Panc1 (cell line): ENCODE data around the gene SUSD2. TPM values are rescaled to one million over a fixed set of nuclear protein-coding genes. Genes with fewer than 3 reads are reported as not detected.

Experiments
- ATAC-seq: fragments of 200-7000 bp; cut with Tn5 transposase; 2 replicates; pipeline ENCODE4 v1.9.1; 2020; ENCODE audit warnings: mild to moderate bottlenecking, moderate library complexity
- BruUV-seq: library from RNA; stranded (reverse); fragments of 400-500 nt; replicated peaks from 2 replicates; lab custom pipeline; 2021; lab: Mats Ljungman, UMichigan
- CTCF ChIA-PET: fragments of 300-600 bp; sonication (Branson Sonifier 250); formaldehyde crosslinking; loops from one replicate; lab custom pipeline; 2022; ENCODE audit warnings: antibody characterized with exemption; lab: Charles Lee
- POLR2A ChIA-PET: fragments of 300-600 bp; sonication (Branson Sonifier 250); formaldehyde crosslinking; loops from one replicate; lab custom pipeline; 2022; ENCODE audit warnings: antibody characterized with exemption; lab: Charles Lee
- DNase-seq: peaks from one replicate; pipeline ENCODE4 v3.0.0-alpha.2; 2010; ENCODE audit warnings: low read depth, low spot score
- H3K27ac ChIP-seq: 2 replicates; pipeline ENCODE4 v1.5.1; 2011; ENCODE audit warnings: mild to moderate bottlenecking, low read length, inconsistent platforms
- H3K27me3 ChIP-seq: fragments of 200-500 bp; sonication (Bioruptor generic); 2 replicates; pipeline ENCODE4 v1.6.0; 2014; ENCODE audit warnings: low read length, inconsistent platforms; ENCODE audit not compliant: control insufficient read depth, insufficient read depth
- H3K36me3 ChIP-seq: fragments of 200-500 bp; sonication (Bioruptor generic); 2 replicates; pipeline ENCODE4 v1.5.1; 2014; ENCODE audit warnings: inconsistent platforms, mild to moderate bottlenecking, low read length, moderate library complexity; ENCODE audit not compliant: control insufficient read depth, insufficient read depth
- H3K4me1 ChIP-seq: 2 replicates; pipeline ENCODE4 v1.5.1; 2011; ENCODE audit warnings: inconsistent platforms, mild to moderate bottlenecking, low read length, moderate library complexity; ENCODE audit not compliant: control insufficient read depth, insufficient read depth
- H3K4me3 ChIP-seq, 2 experiments: 2 replicates each; pipeline ENCODE4 v1.5.1; 2011 to 2012; ENCODE audit warnings: low read depth in 2 of 2, low read length in 2 of 2, mild to moderate bottlenecking in 2 of 2, inconsistent platforms in 1 of 2, moderate library complexity in 1 of 2
- H3K9me3 ChIP-seq: fragments of 200-500 bp; sonication (Bioruptor generic); 2 replicates; pipeline ENCODE4 v1.5.1; 2014; ENCODE audit warnings: low read depth, mild to moderate bottlenecking, inconsistent platforms, low read length, moderate library complexity; ENCODE audit not compliant: control insufficient read depth, insufficient read depth
- CTCF ChIP-seq: fragments of 450-650 bp; IDR thresholded peaks from 2 replicates; pipeline ENCODE4 v1.5.1; 2017; ENCODE audit warnings: mild to moderate bottlenecking
- POLR2AphosphoS5 ChIP-seq: IDR thresholded peaks from 2 replicates; pipeline ENCODE4 v1.6.1; 2012; ENCODE audit warnings: mild to moderate bottlenecking, low read depth, low read length, moderate library complexity
- REST ChIP-seq, 2 experiments: IDR thresholded peaks; 2 replicates each; pipeline ENCODE4 v1.6.1; 2011 to 2012; ENCODE audit warnings: low read depth in 2 of 2, control low read depth in 1 of 2, low read length in 1 of 2, mild to moderate bottlenecking in 1 of 2, moderate library complexity in 1 of 2; ENCODE audit not compliant: insufficient read depth in 1 of 2
- SIN3A ChIP-seq: IDR thresholded peaks from 2 replicates; pipeline ENCODE4 v1.6.1; 2012; ENCODE audit warnings: low read depth, mild to moderate bottlenecking, low read length, moderate library complexity, borderline replicate concordance; ENCODE audit not compliant: insufficient read depth
- TCF7L2 ChIP-seq: IDR thresholded peaks from 2 replicates; pipeline ENCODE4 v1.6.1; 2011; ENCODE audit warnings: mild to moderate bottlenecking, low read depth, low read length, inconsistent platforms
- in situ Hi-C: cut with HindIII; loops from 2 replicates; pipeline ENCODE4 v1.10.0; 2016; ENCODE audit warnings: low sequenced_read_pairs, low pct_unique_long_range_greater_than_20kb
- intact Hi-C: fragments of 100-400 bp; cut with micrococcal nuclease; formaldehyde crosslinking; loops from one replicate; pipeline ENCODE4 v1.10.0; 2022; ENCODE audit not compliant: unreplicated experiment
- total RNA-seq: library from RNA; stranded (reverse); gene quantifications from one replicate; pipeline ENCODE4 v1.2.1, GENCODE V29; 2021; ENCODE audit not compliant: unreplicated experiment

Gene SUSD2
- total RNA-seq, 1 experiment from 2014 or later = 10.6 TPM

- H3K9me3 ChIP-seq = no peaks in the 10 kb centered on the region
- H3K27ac ChIP-seq = no peak overlapping the region
- no TSS peak for BruUV-seq
- DNase-seq (no peak), ATAC-seq (no peak)
- H3K4me3 ChIP-seq = no peak overlapping the region
- intact Hi-C loops (no loop called here), in situ Hi-C loops (no loop called here)
- peaks cover 16% of the 10 kb centered on the region for H3K4me1 ChIP-seq
- ChIA-PET POLR2A (no interaction called here), CTCF (no interaction called here)
- no peaks in the 10 kb centered on the region for H3K27me3 ChIP-seq
- TF ChIP-seq SIN3A (no peak), CTCF (no peak), TCF7L2 (no peak), POLR2AphosphoS5 (no peak), REST (IDR thresholded peaks at IDR 0.05; ENCODE audit: insufficient read depth in 1 of 2, low read depth in 2 of 2, low read length in 1 of 2) (no peak)
- H3K36me3 ChIP-seq = no peaks in the 10 kb centered on the region
Observed at GRCh38 chr22:24186892-24187670, 5.8 kb downstream of the SUSD2 start.

GRCh38 chr22:24187731-24188644, 6.7 kb downstream of the SUSD2 start:
- Histone ChIP-seq H3K9me3 (no peaks in the 10 kb centered on the region), H3K36me3 (no peaks in the 10 kb centered on the region), H3K4me3 (no peak overlapping the region), H3K4me1 (peaks cover 16% of the 10 kb centered on the region), H3K27ac (no peak overlapping the region), H3K27me3 (no peaks in the 10 kb centered on the region)
- ChIA-PET POLR2A (no interaction called here), CTCF (interaction anchor here (0.6 kb wide), 2 partner anchors 11 to 131 kb away, joined by 3 to 4 read pairs; no protein-coding TSS in a partner anchor)
- intact Hi-C loops = loop anchor here (2.0 kb wide), 1 partner anchor 59 kb away; no protein-coding TSS in a partner anchor
- TF ChIP-seq CTCF (no peak), POLR2AphosphoS5 (no peak), SIN3A (no peak), REST (IDR thresholded peaks at IDR 0.05; ENCODE audit: insufficient read depth in 1 of 2, low read depth in 2 of 2, low read length in 1 of 2) (no peak), TCF7L2 (no peak)
- DNase-seq = no peak
- ATAC-seq = no peak
- in situ Hi-C loops = no loop called here
- no TSS peak for BruUV-seq
